Measurements from ENCODE around the gene ACOT11.

GRCh38 chr1:54500107-54500431, 48.0 kb upstream of the ACOT11 start:
- TF ChIP-seq CTCF (conservative IDR thresholded peaks at IDR 0.05; ENCODE audit: low read depth, low read length) (no peak), CHD1 (IDR thresholded peaks at IDR 0.05; ENCODE audit: low read depth, low read length) (no peak), CEBPB (IDR thresholded peaks at IDR 0.05; ENCODE audit: low read depth, low read length) (no peak), RAD21 (IDR thresholded peaks at IDR 0.05; ENCODE audit: low read length) (no peak), FOS (IDR thresholded peaks at IDR 0.05; ENCODE audit: low read depth, low read length) (no peak), POLR2A (IDR thresholded peaks at IDR 0.05; ENCODE audit: low read depth, low read length) (no peak), MXI1 (IDR thresholded peaks at IDR 0.05; ENCODE audit: borderline replicate concordance, low read depth, low read length) (no peak), USF2 (IDR thresholded peaks at IDR 0.05; ENCODE audit: low read depth, low read length) (no peak), SMC3 (IDR thresholded peaks at IDR 0.05; ENCODE audit: low read depth, low read length) (no peak), BHLHE40 (IDR thresholded peaks at IDR 0.05; ENCODE audit: low read depth, low read length) (no peak), MAFK (IDR thresholded peaks at IDR 0.05; ENCODE audit: low read depth, low read length) (no peak), RCOR1 (IDR thresholded peaks at IDR 0.05; ENCODE audit: insufficient replicate concordance, low read length) (no peak), RFX5 (IDR thresholded peaks at IDR 0.05; ENCODE audit: low read depth, low read length) (no peak)
